ENCODE results near the gene GDF7. TPM values are rescaled to one million over a fixed set of nuclear protein-coding genes. Genes with fewer than 3 reads are reported as not detected.

GDF7 gene
- 0.03 to 0.08 TPM (median 0.06 TPM) in 5 replicates for total RNA-seq (2022; extraction: Qiagen RNA extraction)

GRCh38 chr2:20666304-20667150, at the start of gene GDF7:
TSS of gene GDF7 (plus strand) at chr2:20667144. CDS start at chr2:20667240, 96 bp downstream.

GRCh38 chr2:20650877-20651730, 15.8 kb upstream of the GDF7 start, which contains the start of gene HS1BP3:
TSS of gene HS1BP3 (minus strand) at chr2:20651098. CDS start at chr2:20651063, 35 bp downstream.

Other genes with a start within 250 kb of the GDF7 start
- 181 to 276 TPM (median 230 TPM) in 5 replicates for gene RHOB, start 220.1 kb upstream of the GDF7 start, total RNA-seq (2022; extraction: Qiagen RNA extraction)
- gene HS1BP3, start 16.0 kb upstream of the GDF7 start, total RNA-seq (2022; extraction: Qiagen RNA extraction): 40.7 to 45.9 TPM (median 44.1 TPM) in 5 replicates
- gene LDAH, start 156.0 kb downstream of the GDF7 start, total RNA-seq (2022; extraction: Qiagen RNA extraction): 14.7 to 23.7 TPM (median 17.9 TPM) in 5 replicates